ENCODE data around the gene LMOD3. TPM values are rescaled to one million over a fixed set of nuclear protein-coding genes. Genes with fewer than 3 reads are reported as not detected.

The LMOD3 gene
- total RNA-seq, 1 donor from 2014 or later = not detected

GRCh38 chr3:69058947-69059224, 63.5 kb downstream of the LMOD3 start:
- H3K36me3 ChIP-seq = peaks cover 36% of the 10 kb centered on the region
- H3K36me3 Mint-ChIP-seq = peaks cover 36% of the 10 kb centered on the region

GRCh38 chr3:69058180-69058946, 64.0 kb downstream of the LMOD3 start:
- no peak overlapping the region for H3K27ac Mint-ChIP-seq
- H4K20me1 ChIP-seq (ENCODE audit: low read depth) = no peaks in the 10 kb centered on the region
- peaks cover 36% of the 10 kb centered on the region for H3K36me3 ChIP-seq
- no peaks in the 10 kb centered on the region for H3K9me3 Mint-ChIP-seq
- no peak overlapping the region for H2AFZ ChIP-seq (replicated peaks)
- no peaks in the 10 kb centered on the region for H3K27me3 Mint-ChIP-seq (ENCODE audit: insufficient read depth, low read depth)
- no peaks in the 10 kb centered on the region for H3K9me3 ChIP-seq (ENCODE audit: low read depth)
- H3F3A ChIP-seq (ENCODE audit: low read depth) = peaks cover 6% of the 10 kb centered on the region
- TF ChIP-seq EZH2 (IDR thresholded peaks at IDR 0.05) (no peak), EZH2phosphoT487 (IDR thresholded peaks at IDR 0.05) (no peak), CTCF (IDR thresholded peaks at IDR 0.05) (no peak)
- no peak overlapping the region for H3K4me3 ChIP-seq
- no peak overlapping the region for H3K4me3 Mint-ChIP-seq
- H3K36me3 Mint-ChIP-seq = peaks cover 36% of the 10 kb centered on the region
- H3K4me2 ChIP-seq = no peak overlapping the region
- H3K4me1 Mint-ChIP-seq = no peaks in the 10 kb centered on the region
- DNase-seq (ENCODE audit: low spot score) = no peak
- no peak overlapping the region for H3K9ac ChIP-seq
- H3K4me1 ChIP-seq = no peaks in the 10 kb centered on the region
- H3K27ac ChIP-seq = no peak overlapping the region
- no peaks in the 10 kb centered on the region for H3K79me2 ChIP-seq (ENCODE audit: low read depth)
- H3K27me3 ChIP-seq = no peaks in the 10 kb centered on the region

More at GRCh38 chr3:69058947-69059224, 63.5 kb downstream of the LMOD3 start:
- DNase-seq (ENCODE audit: low spot score) = no peak
- Histone ChIP-seq H3K4me2 (no peak overlapping the region), H3F3A (ENCODE audit: low read depth) (peaks cover under 1% of the 10 kb centered on the region), H3K27me3 (no peaks in the 10 kb centered on the region), H3K4me3 (no peak overlapping the region), H3K79me2 (ENCODE audit: low read depth) (no peaks in the 10 kb centered on the region), H2AFZ (replicated peaks) (no peak overlapping the region), H3K9me3 (ENCODE audit: low read depth) (no peaks in the 10 kb centered on the region), H3K4me1 (no peaks in the 10 kb centered on the region), H4K20me1 (ENCODE audit: low read depth) (no peaks in the 10 kb centered on the region), H3K9ac (no peak overlapping the region), H3K27ac (no peak overlapping the region)
- TF ChIP-seq CTCF (IDR thresholded peaks at IDR 0.05) = no peak
- no peak for TF ChIP-seq EZH2 (IDR thresholded peaks at IDR 0.05)
- TF ChIP-seq EZH2phosphoT487 (IDR thresholded peaks at IDR 0.05) = no peak
- no peak overlapping the region for H3K27ac Mint-ChIP-seq
- H3K9me3 Mint-ChIP-seq = no peaks in the 10 kb centered on the region
- H3K27me3 Mint-ChIP-seq (ENCODE audit: insufficient read depth, low read depth) = no peaks in the 10 kb centered on the region
- H3K4me1 Mint-ChIP-seq = no peaks in the 10 kb centered on the region
- H3K4me3 Mint-ChIP-seq = no peak overlapping the region

Other genes starting within 250 kb of the LMOD3 start
- 0.50 and 1.9 TPM in 2 replicates for gene TAFA4, start 190.0 kb downstream of the LMOD3 start, total RNA-seq (ENCODE audit: low replicate concordance)
- 0.96 and 2.5 TPM in 2 replicates for gene EOGT, start 108.9 kb downstream of the LMOD3 start, total RNA-seq (ENCODE audit: low replicate concordance)
- gene TMF1, start 70.3 kb downstream of the LMOD3 start, total RNA-seq (ENCODE audit: low replicate concordance) = 14.6 and 24.4 TPM in 2 replicates
- gene UBA3, start 42.2 kb downstream of the LMOD3 start, total RNA-seq (ENCODE audit: low replicate concordance) = 102 and 144 TPM in 2 replicates
- 50.5 and 72.4 TPM in 2 replicates for gene ARL6IP5, start 37.7 kb downstream of the LMOD3 start, total RNA-seq (ENCODE audit: low replicate concordance)